ENCODE results near the gene MMP1. TPM values are rescaled to one million over a fixed set of nuclear protein-coding genes. Genes with fewer than 3 reads are reported as not detected.

MMP1 gene
- total RNA-seq, 1 experiment from 2014 or later, result not detected

DNA sequence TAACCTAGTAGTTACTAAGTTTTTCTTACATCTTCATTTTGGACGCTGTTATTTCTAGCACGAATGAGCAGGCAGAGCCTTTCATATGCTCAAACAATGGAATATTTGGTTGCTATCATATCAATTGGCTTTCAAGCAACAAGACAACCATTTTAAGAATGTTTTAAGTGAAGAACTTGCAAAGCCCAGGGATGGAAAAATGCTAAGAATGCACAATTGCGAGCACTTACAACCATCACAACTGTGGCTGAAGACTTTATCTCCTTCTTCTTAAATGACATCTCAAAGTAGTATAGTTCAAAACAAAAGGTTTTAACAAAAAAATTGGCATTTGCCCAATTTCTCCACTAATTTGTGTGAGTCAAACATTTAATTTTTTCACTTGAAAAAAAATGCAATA is 8.3 kb upstream of the MMP1 start:
- H3K9me3 ChIP-seq (ENCODE audit: control insufficient read depth in 1 of 2, insufficient read depth in 1 of 2, low read depth in 1 of 2, low read length in 2 of 2), result no peaks in the 10 kb centered on the region
- H3K9me2 ChIP-seq (ENCODE audit: insufficient read depth), result no peaks in the 10 kb centered on the region
- intact Hi-C loops (cut with micrococcal nuclease), result loop anchor here (10.0 kb wide), 1 partner anchor 249 kb away; no protein-coding TSS in a partner anchor
- H3K79me2 ChIP-seq (ENCODE audit: insufficient read depth, low read length), result no peaks in the 10 kb centered on the region
- H3K4me3 ChIP-seq (replicated peaks in 1 of 2; ENCODE audit: low read depth in 1 of 2, low read length in 2 of 2), result no peak overlapping the region
- no peaks in the 10 kb centered on the region for H3K36me3 ChIP-seq (ENCODE audit: control insufficient read depth in 1 of 2, insufficient read depth in 2 of 2, low read length in 2 of 2)
- H3K9ac ChIP-seq (ENCODE audit: low read length), result no peak overlapping the region
- DNase-seq (ENCODE audit: low read depth, low spot score) (no peak), ATAC-seq (no peak)
- no peak overlapping the region for H3K4me2 ChIP-seq (ENCODE audit: low read length)
- peaks cover 3 to 14% of the 10 kb centered on the region in 2 experiments; a peak in 3 of 4 replicates for H3K4me1 ChIP-seq (ENCODE audit: control insufficient read depth in 1 of 2, insufficient read depth in 2 of 2, low read length in 2 of 2)
- BruUV-seq (replicated peaks), result no TSS peak
- ChIA-PET CTCF (no interaction called here), RAD21 (ENCODE audit: low non-redundant PET in 1 of 2, low total read pairs in 2 of 2, uncharacterized antibody in 2 of 2, unreplicated experiment in 2 of 2) (no interaction called here), POLR2A (no interaction called here)
- no peaks in the 10 kb centered on the region for H4K20me1 ChIP-seq (ENCODE audit: insufficient read depth)
- no peak overlapping the region for H2AFZ ChIP-seq (ENCODE audit: low read depth, low read length, poor library complexity, severe bottlenecking)
- no peak for TF ChIP-seq ZNF274 (IDR thresholded peaks at IDR 0.05; ENCODE audit: low read depth, low read length)
- no peak for TF ChIP-seq TCF7L2 (IDR thresholded peaks at IDR 0.05; ENCODE audit: borderline replicate concordance, extremely low read depth, insufficient read depth, insufficient read length)
- TF ChIP-seq SRF (IDR thresholded peaks at IDR 0.05; ENCODE audit: low read depth), result no peak
- no peak for TF ChIP-seq ELF1 (IDR thresholded peaks at IDR 0.05; ENCODE audit: borderline replicate concordance, low read depth)
- no peak for TF ChIP-seq ZFX (IDR thresholded peaks at IDR 0.05)
- TF ChIP-seq, protein P1, sequence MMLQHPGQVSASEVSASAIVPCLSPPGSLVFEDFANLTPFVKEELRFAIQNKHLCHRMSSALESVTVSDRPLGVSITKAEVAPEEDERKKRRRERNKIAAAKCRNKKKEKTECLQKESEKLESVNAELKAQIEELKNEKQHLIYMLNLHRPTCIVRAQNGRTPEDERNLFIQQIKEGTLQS (IDR thresholded peaks at IDR 0.05), result no peak
- no peak overlapping the region for H3K27ac ChIP-seq (ENCODE audit: low read depth, low read length)
- no peaks in the 10 kb centered on the region for H3K27me3 ChIP-seq (ENCODE audit: insufficient read depth, low read length)

DNA sequence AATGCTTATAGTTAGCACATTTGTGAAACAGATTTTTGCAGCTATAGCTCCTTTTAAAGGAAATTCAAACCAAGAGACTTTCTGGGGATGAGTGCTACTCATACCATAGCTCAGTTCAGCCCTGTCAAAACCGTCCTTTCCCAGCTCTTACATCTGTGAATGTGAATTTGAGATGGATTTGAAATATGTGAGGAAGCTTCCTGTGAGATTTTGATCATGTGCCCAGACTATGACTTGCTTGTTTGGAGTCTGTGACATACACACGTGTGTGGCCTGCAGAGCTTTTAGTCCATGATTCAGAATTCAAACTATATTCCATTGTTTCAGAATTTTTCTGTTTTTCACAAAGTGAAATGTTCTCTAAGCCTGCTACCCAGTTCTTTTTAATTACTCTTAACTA is 4.4 kb upstream of the MMP1 start:
- ATAC-seq (no peak), DNase-seq (ENCODE audit: low read depth, low spot score) (no peak)
- POLR2A ChIA-PET, result no interaction called here
- no TSS peak for BruUV-seq (replicated peaks)
- Histone ChIP-seq H3K9me2 (ENCODE audit: insufficient read depth) (no peaks in the 10 kb centered on the region), H3K9ac (ENCODE audit: low read length) (no peak overlapping the region), H3K4me2 (ENCODE audit: low read length) (no peak overlapping the region), H3K27me3 (ENCODE audit: insufficient read depth, low read length) (no peaks in the 10 kb centered on the region), H3K9me3 (ENCODE audit: control insufficient read depth in 1 of 2, insufficient read depth in 1 of 2, low read depth in 1 of 2, low read length in 2 of 2) (no peaks in the 10 kb centered on the region), H2AFZ (ENCODE audit: low read depth, low read length, poor library complexity, severe bottlenecking) (no peak overlapping the region), H3K4me3 (replicated peaks in 1 of 2; ENCODE audit: low read depth in 1 of 2, low read length in 2 of 2) (no peak overlapping the region), H3K4me1 (ENCODE audit: control insufficient read depth in 1 of 2, insufficient read depth in 2 of 2, low read length in 2 of 2) (peaks cover 0 to under 1% of the 10 kb centered on the region in 2 experiments; a peak in 2 of 4 replicates), H4K20me1 (ENCODE audit: insufficient read depth) (no peaks in the 10 kb centered on the region), H3K79me2 (ENCODE audit: insufficient read depth, low read length) (no peaks in the 10 kb centered on the region), H3K27ac (ENCODE audit: low read depth, low read length) (no peak overlapping the region), H3K36me3 (ENCODE audit: control insufficient read depth in 1 of 2, insufficient read depth in 2 of 2, low read length in 2 of 2) (no peaks in the 10 kb centered on the region)
- CTCF ChIA-PET, result no interaction called here
- RAD21 ChIA-PET (ENCODE audit: low non-redundant PET in 1 of 2, low total read pairs in 2 of 2, uncharacterized antibody in 2 of 2, unreplicated experiment in 2 of 2), result no interaction called here
- intact Hi-C loops (cut with micrococcal nuclease), result loop anchor here (10.0 kb wide), 1 partner anchor 252 kb away; no protein-coding TSS in a partner anchor
- TF ChIP-seq, protein P2, sequence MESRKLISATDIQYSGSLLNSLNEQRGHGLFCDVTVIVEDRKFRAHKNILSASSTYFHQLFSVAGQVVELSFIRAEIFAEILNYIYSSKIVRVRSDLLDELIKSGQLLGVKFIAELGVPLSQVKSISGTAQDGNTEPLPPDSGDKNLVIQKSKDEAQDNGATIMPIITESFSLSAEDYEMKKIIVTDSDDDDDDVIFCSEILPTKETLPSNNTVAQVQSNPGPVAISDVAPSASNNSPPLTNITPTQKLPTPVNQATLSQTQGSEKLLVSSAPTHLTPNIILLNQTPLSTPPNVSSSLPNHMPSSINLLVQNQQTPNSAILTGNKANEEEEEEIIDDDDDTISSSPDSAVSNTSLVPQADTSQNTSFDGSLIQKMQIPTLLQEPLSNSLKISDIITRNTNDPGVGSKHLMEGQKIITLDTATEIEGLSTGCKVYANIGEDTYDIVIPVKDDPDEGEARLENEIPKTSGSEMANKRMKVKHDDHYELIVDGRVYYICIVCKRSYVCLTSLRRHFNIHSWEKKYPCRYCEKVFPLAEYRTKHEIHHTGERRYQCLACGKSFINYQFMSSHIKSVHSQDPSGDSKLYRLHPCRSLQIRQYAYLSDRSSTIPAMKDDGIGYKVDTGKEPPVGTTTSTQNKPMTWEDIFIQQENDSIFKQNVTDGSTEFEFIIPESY (IDR thresholded peaks at IDR 0.05; ENCODE audit: extremely low read depth, insufficient replicate concordance, low read length), result no peak
- TF ChIP-seq SP1 (IDR thresholded peaks at IDR 0.05; ENCODE audit: low read depth) (no peak), SRF (IDR thresholded peaks at IDR 0.05; ENCODE audit: low read depth) (no peak), POLR2AphosphoS5 (IDR thresholded peaks at IDR 0.05; ENCODE audit: low read depth, low read length) (no peak), ZFX (IDR thresholded peaks at IDR 0.05) (no peak), EZH2 (IDR thresholded peaks at IDR 0.05) (no peak), YY1 (IDR thresholded peaks at IDR 0.05; ENCODE audit: extremely low read depth, insufficient replicate concordance, low read depth, low read length) (no peak), CEBPB (IDR thresholded peaks at IDR 0.05; ENCODE audit: low read depth) (no peak), JUND (IDR thresholded peaks at IDR 0.05) (no peak), ELF1 (IDR thresholded peaks at IDR 0.05; ENCODE audit: borderline replicate concordance, low read depth) (no peak), TCF7L2 (IDR thresholded peaks at IDR 0.05; ENCODE audit: borderline replicate concordance, extremely low read depth, insufficient read depth, insufficient read length) (no peak)
- TF ChIP-seq, protein P3, sequence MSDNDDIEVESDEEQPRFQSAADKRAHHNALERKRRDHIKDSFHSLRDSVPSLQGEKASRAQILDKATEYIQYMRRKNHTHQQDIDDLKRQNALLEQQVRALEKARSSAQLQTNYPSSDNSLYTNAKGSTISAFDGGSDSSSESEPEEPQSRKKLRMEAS (IDR thresholded peaks at IDR 0.05), result no peak
- TF ChIP-seq, protein P1 (IDR thresholded peaks at IDR 0.05), result no peak
